Fibroblast of mammary gland (primary cell): Measurements from ENCODE around the gene SLC7A7.
"Not testable (repeated sequence)": the region's sequence is repeated elsewhere in the genome, so short reads cannot be mapped to it uniquely, and the experiment has no call there.

ENCODE experiments used
- DNase-seq: peaks from one replicate; pipeline ENCODE4 v3.0.0-alpha.2; 2010; ENCODE audit warnings: low read depth
- H3K4me3 ChIP-seq: 2 replicates; pipeline ENCODE4 v1.5.1; 2011; ENCODE audit warnings: low read depth, mild to moderate bottlenecking, low read length, moderate library complexity; ENCODE audit not compliant: control insufficient read depth
- TF ChIP-seq, protein P1 (sequence below): conservative IDR thresholded peaks from 2 replicates; pipeline ENCODE4 v1.5.1; 2011; ENCODE audit warnings: low read depth, low read length, inconsistent platforms; ENCODE audit not compliant: control insufficient read depth, insufficient read depth

The SLC7A7 gene

DNA sequence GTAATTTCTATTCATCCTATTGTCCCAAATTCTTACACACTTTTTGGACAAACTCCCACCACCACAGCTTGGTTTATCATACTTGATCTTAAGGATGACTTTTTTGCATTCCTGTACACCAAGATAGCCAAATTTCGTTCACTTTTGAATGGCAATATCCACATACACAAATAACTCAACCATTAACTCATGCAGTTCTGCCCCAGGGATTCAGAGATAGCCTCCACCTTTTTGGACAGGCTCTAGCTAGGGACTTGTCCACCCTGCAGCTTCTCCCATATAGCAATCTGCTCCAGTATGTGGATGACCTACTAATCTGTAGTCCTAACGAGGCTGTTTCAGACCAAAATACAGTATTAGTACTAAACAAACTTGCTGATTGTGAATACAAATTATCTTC lies 81.4 kb downstream of the SLC7A7 start:
- no peak overlapping the region for H3K4me3 ChIP-seq
- DNase-seq = no peak
- TF ChIP-seq, protein P1, sequence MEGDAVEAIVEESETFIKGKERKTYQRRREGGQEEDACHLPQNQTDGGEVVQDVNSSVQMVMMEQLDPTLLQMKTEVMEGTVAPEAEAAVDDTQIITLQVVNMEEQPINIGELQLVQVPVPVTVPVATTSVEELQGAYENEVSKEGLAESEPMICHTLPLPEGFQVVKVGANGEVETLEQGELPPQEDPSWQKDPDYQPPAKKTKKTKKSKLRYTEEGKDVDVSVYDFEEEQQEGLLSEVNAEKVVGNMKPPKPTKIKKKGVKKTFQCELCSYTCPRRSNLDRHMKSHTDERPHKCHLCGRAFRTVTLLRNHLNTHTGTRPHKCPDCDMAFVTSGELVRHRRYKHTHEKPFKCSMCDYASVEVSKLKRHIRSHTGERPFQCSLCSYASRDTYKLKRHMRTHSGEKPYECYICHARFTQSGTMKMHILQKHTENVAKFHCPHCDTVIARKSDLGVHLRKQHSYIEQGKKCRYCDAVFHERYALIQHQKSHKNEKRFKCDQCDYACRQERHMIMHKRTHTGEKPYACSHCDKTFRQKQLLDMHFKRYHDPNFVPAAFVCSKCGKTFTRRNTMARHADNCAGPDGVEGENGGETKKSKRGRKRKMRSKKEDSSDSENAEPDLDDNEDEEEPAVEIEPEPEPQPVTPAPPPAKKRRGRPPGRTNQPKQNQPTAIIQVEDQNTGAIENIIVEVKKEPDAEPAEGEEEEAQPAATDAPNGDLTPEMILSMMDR = no peak

DNA sequence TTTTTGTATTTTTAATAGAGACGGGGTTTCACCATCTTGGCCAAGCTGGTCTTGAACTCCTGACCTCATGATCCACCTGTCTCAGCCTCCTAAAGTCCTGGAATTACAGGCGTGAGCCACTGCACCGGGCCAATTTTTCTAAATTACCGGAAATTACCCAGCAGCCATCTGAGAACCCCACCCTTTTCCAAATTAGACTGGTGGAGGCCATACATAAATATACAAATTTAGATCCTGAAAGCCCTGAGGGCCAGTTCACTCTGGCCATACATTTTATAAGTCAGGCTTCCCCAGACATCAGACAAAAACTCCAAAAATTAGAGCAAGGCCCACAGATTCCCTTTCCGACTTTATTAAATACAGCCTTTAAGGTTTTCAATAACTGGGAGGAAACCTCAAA lies 83.2 kb downstream of the SLC7A7 start:
- not testable (repeated sequence) for H3K4me3 ChIP-seq, DNase-seq

DNA sequence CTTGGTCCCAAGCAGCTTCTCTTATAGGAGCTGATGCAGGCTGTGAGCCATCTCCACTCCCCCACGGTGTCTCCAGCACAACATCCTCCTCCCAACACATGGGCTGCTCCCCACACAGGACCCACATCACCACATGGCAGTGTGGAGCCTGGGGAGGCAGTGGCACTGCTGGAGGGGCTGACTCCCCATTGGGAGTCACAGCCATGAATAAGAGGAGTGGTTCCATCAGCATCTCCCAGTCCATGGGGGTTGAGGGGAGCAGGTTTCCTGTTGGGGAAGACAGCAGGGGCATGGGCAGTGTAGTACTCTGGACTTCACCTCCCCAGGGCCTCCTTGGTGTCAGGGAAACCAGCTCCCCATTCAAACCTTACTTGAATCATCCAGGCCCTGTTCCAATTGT lies 89.2 kb downstream of the SLC7A7 start:
- no peak overlapping the region for H3K4me3 ChIP-seq
- no peak for DNase-seq
- TF ChIP-seq, protein P1 = no peak

DNA sequence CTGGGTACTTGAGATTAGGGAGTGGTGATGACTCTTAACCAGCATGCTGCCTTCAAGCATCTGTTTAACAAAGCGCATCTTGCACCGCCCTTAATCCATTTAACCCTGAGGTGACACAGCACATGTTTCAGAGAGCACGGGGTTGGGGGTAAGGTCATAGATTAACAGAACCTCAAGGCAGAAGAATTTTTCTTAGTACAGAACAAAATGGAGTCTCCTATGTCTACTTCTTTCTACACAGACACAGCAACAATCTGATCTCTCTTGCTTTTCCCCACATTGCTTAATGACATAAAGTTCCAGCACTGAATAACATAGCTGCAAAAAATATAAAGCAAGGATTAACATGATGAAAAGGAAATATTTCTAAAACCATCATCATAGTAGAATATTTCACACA lies 89.9 kb downstream of the SLC7A7 start:
- not testable (repeated sequence) for H3K4me3 ChIP-seq

DNA sequence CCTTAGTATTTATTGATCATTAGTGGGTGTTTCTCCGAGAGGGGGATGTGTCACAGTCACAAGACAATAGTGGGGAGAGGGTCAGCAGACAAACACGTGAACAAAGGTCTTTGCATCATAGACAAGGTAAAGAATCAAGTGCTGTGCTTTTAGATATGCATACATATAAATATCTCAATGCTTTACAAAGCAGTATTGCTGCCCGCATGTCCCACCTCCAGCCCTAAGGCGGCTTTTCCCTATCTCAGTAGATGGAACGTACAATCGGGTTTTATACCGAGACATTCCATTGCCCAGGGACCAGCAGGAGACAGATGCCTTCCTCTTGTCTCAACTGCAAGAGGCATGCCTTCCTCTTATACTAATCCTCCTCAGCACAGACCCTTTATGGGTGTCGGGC lies 90.4 kb downstream of the SLC7A7 start:
- not testable (repeated sequence) for DNase-seq, H3K4me3 ChIP-seq

More for the DNA sequence above, 89.9 kb downstream of the SLC7A7 start:
- not testable (repeated sequence) for DNase-seq

DNA sequence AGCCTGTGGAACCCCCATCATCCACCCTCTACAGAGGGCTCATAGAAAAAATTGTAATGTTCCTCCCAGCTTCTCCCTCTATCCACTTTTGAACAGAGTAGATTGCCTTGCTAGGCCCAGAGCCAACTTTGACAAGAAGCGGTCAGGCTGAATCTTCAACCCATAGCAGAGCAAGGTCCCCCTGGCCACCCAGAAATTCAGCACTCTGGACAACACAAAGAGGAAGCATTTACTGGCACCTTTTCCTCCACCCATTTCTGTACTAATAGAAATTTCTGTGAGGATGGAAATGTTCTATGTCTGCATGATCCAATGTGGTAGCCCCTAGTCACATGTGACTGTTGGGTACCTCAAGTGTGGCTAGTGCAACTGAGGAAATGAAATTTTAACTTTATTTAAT lies 91.4 kb downstream of the SLC7A7 start:
- no peak for DNase-seq
- no peak overlapping the region for H3K4me3 ChIP-seq
- TF ChIP-seq, protein P1 = no peak
